Heart left ventricle (tissue), 13 donors: ENCODE results near the gene GOLGA8B.

Experiments used
- POLR2A ChIP-seq, 2 donors: fragments of 450-650 bp; IDR thresholded peaks; one replicate each; pipeline ENCODE4 v1.6.1; 2017; ENCODE audit warnings: antibody characterized with exemption in 2 of 2, mild to moderate bottlenecking in 2 of 2, moderate library complexity in 2 of 2
- TF ChIP-seq, protein P1 (sequence below), 12 donors: fragments of 200-600 bp; sonication (generic) in 4 of 12; IDR thresholded peaks; one replicate each; pipeline versions ENCODE4 v1.5.0 to v1.8.0; 2018 to 2022; ENCODE audit warnings: antibody characterized with exemption in 12 of 12, mild to moderate bottlenecking in 5 of 12
- donor health status: ischemic (EF 13 %, LVEDD 7.1; RV severe dilation, severe dysfunction).
- donor health status: DM: no; HTN: yes; CAD: no.
- donor health status: DM: no; HTN: no; CAD: no.
- donor health status: ischemic (EF 25% LVEDD 6.9; RV normal size, moderate dysfunction).
- donor health status: ischemic (EF 25% LVEDD 5.7; RV mildly dilated, moderate dysfunction).
- donor health status: ischemic (EF 35%, LVEDD 5.7; RV mildly dilated, moderate dysfunction).
- donor health status: nonischemic (EF 11% LVEDD 7.7; RV severe dilation, severe dysfunction).
- donor health status: DM: yes; HTN: yes; CAD: no.
- donor health status: PGD.
- donor health status: ischemic (EF 29% LVEDD 5.4; RV normal size, mild dysfunction).
- donor health status: nonischemic (EF 23%, LVEDD 6.1; RV moderate dilation, normal function).

DNA sequence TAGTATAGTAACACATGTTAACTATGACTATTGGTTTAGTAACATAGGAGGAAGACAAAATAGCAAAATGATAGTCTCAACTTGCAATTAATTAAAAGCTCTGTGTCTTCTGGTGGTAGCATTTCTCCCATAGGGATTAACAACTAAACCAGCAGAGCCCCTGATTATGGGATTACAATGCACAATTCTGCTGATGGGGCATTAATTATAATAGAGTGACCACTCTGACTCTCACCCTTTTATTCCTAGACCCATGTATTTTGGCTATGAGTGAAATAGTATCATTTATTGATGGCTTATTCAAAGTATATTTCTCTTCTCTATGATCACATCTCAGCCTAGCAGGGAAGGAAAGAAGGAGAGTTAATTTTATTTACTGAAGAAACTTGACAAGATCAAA lies 17.5 kb upstream of the GOLGA8B start:
- TF ChIP-seq, protein P1, sequence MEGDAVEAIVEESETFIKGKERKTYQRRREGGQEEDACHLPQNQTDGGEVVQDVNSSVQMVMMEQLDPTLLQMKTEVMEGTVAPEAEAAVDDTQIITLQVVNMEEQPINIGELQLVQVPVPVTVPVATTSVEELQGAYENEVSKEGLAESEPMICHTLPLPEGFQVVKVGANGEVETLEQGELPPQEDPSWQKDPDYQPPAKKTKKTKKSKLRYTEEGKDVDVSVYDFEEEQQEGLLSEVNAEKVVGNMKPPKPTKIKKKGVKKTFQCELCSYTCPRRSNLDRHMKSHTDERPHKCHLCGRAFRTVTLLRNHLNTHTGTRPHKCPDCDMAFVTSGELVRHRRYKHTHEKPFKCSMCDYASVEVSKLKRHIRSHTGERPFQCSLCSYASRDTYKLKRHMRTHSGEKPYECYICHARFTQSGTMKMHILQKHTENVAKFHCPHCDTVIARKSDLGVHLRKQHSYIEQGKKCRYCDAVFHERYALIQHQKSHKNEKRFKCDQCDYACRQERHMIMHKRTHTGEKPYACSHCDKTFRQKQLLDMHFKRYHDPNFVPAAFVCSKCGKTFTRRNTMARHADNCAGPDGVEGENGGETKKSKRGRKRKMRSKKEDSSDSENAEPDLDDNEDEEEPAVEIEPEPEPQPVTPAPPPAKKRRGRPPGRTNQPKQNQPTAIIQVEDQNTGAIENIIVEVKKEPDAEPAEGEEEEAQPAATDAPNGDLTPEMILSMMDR (IDR thresholded peaks at IDR 0.05) = no peak
- no peak for TF ChIP-seq POLR2A (IDR thresholded peaks at IDR 0.05)
